GM19025 (cell line): ENCODE data around the gene ALG9.
"Not testable (repeated sequence)": the region's sequence is repeated elsewhere in the genome, so short reads cannot be mapped to it uniquely, and the experiment has no call there.

Source experiments
- ATAC-seq: cut with Tn5 transposase; IDR thresholded peaks from one replicate; pipeline ENCODE4 v1.9.1; 2021; ENCODE audit warnings: mild to moderate bottlenecking, low read depth, moderate library complexity; ENCODE audit not compliant: unreplicated experiment

Gene ALG9

GRCh38 chr11:111772535-111772934 lies 98.8 kb downstream of the ALG9 start:
- ATAC-seq, result no peak

DNA sequence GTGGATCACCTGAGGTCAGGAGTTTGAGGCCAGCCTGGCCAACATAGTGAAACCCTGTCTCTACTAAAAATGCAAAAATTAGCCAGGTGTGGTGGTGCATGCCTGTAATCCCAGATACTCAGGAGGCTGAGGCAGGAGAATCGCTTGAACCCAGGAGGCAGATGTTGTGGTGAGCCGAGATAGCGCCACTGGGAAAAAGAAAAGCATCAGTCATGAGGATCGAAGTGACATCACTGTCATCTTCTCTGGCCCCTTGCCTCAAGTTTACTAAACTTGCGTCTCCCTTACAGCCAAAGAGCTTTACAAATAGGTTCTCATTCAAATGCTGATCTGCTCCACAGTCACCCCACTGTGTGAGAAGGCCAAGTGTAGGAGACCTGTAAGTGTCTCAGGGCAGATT lies 100.2 kb downstream of the ALG9 start:
- ATAC-seq, result not testable (repeated sequence)

- ATAC-seq, result no peak
Observed at GRCh38 chr11:111770581-111771134, 100.7 kb downstream of the ALG9 start.

- ATAC-seq, result no peak
Observed at GRCh38 chr11:111766834-111767142, 104.6 kb downstream of the ALG9 start.

DNA sequence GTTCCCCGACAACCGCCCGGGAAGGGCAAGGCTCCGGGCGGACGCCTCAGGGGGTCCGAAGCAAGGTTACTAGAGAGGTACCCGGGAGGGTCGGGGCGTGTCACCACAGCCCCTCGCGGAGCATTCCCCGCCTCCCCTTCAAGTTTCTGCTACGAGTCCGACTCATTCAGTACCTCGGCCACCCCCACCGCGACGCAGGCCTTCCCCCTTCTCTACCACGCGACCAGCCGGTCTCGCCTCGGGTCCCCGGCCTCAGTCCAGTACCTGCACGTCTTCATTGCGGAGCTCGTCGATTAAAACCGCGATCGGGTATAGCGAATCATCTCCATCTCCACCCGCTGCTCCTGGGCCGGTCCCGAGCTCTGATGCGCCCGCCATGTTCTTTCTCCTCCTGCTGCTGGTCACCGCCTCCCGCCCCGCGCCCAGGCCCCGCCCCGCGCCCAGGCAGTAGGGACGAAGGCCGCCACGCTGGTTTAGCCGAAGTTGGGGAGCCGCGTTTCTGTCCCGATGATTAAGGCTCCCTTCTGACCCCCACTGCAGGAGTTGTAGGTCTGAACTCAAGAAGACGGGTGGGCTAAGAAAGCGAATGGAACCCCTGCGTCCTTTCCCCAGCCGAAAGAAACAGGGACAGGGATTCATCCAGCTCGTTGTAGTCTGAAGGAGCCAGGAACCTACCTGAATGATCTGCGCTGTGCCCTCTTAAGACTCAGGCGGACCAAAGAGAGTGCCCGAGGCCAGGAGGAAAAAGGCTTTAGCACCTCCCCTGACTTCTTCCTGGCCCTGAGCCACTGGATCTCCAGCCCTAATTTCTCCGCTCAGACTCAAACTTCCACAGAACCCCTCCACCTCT lies 105.2 kb downstream of the ALG9 start, which contains the start of gene PPP2R1B:
Gene PPP2R1B, minus strand, starts transcription at position 406 of the 850 bp plus-strand sequence. Its CDS starts 28 bp downstream, at position 378.
- ATAC-seq, result peak; percentile 69

DNA sequence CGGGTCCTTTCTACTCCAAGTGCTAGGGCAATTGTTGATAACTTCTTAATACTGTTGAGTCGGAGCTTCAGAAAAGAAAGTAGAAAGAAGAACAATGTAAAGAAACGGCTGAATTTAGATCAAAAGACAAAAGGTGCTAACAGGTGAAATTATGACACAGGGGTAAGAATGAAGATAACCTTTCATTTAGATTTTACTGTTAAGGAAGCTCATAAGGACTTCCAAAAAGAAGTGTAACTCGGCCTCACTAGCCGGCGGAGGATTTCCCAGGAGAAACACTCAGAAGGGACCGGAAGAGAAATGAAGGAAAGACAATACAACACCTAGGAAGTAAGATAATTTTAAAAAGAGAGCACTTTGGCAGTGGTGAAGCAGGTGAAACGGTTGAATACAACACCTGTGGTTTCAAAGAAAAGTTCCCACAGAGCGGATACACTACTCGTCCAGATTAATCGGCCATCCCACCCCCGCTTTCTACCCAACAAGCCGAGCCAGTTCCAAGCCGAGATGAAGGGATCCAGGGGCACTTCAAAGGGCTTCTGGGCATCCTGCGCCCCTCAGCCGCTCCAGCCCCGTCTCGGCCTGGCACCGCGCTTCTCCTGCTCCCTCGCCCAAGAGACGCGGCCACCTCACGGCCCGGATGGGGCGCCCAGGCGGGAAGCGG lies 105.9 kb downstream of the ALG9 start:
- ATAC-seq, result peak; percentile 20

DNA sequence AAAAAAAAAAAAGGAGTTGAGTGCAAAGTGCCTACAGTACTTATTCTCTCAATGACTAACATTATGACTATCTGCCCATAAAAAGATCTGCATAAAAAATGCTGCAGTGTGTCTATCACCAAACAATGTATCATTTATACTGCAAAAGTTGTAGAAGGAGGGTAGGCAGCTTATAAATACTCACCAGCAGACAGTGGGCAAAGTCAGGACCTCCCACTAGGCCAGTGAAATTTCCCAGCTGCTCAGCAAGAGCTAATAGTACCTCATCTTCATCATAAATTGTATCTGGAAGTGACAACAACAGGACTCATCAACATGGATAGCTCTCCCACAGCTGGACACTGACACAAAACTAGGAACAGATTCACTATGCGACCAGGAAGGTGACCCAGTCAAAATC lies 106.8 kb downstream of the ALG9 start:
- ATAC-seq, result no peak

DNA sequence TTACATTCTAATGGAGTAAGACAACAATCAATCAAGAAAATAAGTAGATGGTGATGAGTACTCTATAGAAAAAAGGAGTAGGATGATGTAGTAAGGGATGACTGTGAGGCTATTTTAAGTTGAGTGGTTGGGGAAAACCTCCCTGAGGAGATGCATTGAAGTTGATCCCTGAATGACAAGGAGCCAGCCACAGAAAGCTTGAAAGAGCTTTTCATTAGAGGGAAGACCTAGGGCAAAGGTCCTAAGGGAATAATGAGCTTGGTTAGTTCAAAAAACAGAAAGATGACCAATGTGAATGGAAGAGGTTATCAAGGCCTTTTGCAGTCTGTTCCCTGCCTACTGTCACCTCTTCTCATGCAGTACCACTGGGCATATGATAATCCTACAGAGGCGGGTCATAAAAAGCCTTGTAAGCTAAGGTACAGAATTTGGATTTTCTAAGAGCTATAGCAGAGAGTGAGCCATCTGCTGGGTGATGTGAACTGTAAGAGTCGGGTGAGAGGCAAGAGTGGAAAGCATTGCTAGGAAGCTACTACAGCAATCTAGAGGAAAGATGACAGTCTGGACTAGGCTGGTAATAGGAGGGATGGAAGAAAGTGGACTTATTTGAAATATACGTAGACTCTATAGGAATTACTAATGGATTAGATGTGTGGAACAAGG lies 108.3 kb downstream of the ALG9 start:
- no peak for ATAC-seq

DNA sequence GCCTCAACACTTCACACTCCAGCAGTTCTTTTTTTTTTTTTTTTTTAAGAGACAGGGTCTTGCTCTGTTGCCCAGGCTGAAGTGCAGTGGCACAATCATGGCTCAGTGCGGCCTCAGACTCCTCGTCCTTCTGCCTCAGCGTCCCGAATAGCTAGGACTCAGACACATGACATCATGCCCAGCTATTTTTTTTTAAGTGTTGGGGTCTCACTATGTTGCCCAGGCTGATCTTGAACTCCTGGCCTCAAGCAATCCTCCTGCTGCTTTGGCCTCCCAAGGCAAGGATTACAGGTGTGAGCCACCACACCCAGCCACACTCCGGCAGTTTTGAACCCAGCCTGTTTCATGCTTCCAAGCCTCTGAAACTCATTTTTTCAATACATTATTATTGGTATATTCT lies 108.9 kb downstream of the ALG9 start:
- no peak for ATAC-seq

- ATAC-seq, result no peak
Observed at GRCh38 chr11:111761036-111761435, 110.3 kb downstream of the ALG9 start.

DNA sequence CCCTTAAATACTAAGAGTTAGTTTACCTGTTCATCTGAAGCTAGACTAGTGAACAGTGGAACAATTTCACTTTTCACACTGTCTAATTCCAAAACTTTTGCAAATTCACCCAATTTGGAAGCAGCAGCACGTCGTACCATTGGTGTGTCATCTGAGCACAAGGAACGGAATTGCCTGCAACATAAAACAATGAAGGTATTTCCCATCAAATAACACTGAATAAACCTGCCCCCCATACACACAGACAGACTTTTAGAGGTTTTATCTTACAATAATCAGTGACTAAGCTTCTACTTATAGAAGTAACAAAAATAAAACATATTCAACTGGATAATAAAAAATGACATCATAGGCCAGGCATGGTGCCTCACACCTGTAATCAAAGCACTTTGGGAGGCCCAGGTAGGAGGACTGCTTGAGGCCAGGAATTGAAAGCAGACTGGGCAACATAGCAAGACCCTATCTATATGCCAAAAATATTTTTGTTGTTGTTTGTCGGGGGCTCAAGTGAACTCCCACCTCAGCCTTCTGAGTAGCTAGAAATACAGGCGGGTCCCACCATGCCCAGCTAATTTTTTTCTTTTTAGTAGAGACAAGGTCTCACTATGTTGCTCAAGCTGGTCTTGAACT lies 111.5 kb downstream of the ALG9 start:
- no peak for ATAC-seq

GRCh38 chr11:111759376-111759775 lies 112.0 kb downstream of the ALG9 start:
- ATAC-seq, result no peak

DNA sequence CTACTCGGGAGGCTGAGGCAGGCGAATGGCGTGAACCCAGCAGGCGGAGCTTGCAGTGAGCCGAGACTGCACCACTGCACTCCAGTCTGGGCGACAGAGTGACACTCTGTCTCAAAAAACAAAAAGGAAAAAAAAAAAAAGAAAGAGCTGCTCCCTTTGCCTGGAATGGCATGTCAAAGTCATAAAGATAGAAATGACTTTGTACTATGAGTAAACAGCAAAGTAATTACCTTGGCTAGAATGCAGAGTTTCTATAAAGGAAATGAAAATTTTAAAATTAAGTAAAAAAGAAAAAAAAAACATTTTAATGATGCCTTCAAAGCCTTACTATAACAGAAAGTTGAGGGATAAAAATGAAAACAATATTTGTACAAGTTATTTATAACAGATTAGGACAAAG lies 115.3 kb downstream of the ALG9 start:
- ATAC-seq, result no peak

GRCh38 chr11:111749646-111750045 lies 121.7 kb downstream of the ALG9 start:
- ATAC-seq, result no peak

GRCh38 chr11:111748035-111748804 lies 123.2 kb downstream of the ALG9 start:
- no peak for ATAC-seq

GRCh38 chr11:111745719-111746504 lies 125.5 kb downstream of the ALG9 start:
- ATAC-seq, result no peak

GRCh38 chr11:111743700-111744099 lies 127.7 kb downstream of the ALG9 start:
- ATAC-seq, result no peak

DNA sequence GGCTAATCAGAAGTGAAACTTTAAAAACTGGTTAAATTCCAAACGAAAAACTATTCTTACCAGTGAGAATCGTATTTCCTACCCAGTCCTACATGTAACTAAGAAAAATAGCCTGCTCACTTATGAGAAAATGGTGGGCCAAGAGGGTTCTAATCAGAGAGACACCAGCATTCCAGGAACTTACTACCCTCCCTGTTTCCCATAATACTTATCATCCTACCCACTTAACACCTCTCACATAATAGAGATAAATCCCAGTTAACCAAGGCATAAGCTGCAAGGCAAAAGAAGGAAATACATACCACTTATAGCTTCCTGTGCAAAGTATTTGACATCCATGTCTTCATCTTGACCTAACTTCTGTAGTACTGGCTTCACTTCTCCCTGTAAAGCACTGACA lies 129.6 kb downstream of the ALG9 start:
- no peak for ATAC-seq

DNA sequence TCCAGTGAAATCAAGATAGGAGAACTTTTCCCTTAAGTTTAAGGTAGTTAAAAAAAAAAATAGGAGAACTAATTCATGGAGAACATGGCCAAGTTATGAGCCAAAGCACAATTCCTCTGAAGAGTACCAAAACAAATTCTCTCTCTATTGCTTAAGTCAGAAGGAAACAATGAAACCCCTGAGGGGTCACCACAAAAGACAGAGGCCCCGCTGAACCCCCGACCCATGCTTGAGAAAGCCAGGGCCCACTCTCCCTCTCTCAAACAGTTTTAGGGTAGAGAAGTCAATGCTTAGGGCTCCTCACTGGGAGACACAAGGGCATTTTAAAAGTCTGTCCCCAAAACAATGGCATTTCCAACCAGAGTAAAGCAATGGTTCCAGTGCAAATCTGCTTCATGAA lies 132.1 kb downstream of the ALG9 start:
- no peak for ATAC-seq
